GOT3 (cell line): ENCODE results near the gene TNFRSF21.
"Not testable (repeated sequence)": the region's sequence is repeated elsewhere in the genome, so short reads cannot be mapped to it uniquely, and the experiment has no call there.

Experiments
- DNase-seq: peaks from one replicate; lab custom pipeline; 2025; ENCODE audit warnings: mixed read lengths; lab: John Stamatoyannopoulos, UW

The TNFRSF21 gene

GRCh38 chr6:47321577-47321976 is 11.9 kb upstream of the TNFRSF21 start:
- no peak for DNase-seq

- DNase-seq, result no peak
These were observed 10.2 kb upstream of the TNFRSF21 start for GRCh38 chr6:47319867-47320266.

- no peak for DNase-seq
These were observed 9.7 kb upstream of the TNFRSF21 start for GRCh38 chr6:47319382-47319781.

GRCh38 chr6:47318236-47318989 is 8.7 kb upstream of the TNFRSF21 start:
- DNase-seq, result no peak

GRCh38 chr6:47315181-47315580 is 5.5 kb upstream of the TNFRSF21 start:
- not testable (repeated sequence) for DNase-seq

GRCh38 chr6:47310131-47310480 is 401 bp upstream of the TNFRSF21 start:
- no peak for DNase-seq

- no peak for DNase-seq
These were observed 984 bp downstream of the TNFRSF21 start for GRCh38 chr6:47308552-47309290.

- no peak for DNase-seq
These were observed 1.5 kb downstream of the TNFRSF21 start for GRCh38 chr6:47308198-47308517.

GRCh38 chr6:47307362-47308197 is 2.1 kb downstream of the TNFRSF21 start:
- DNase-seq, result no peak

GRCh38 chr6:47306887-47307286 is 2.8 kb downstream of the TNFRSF21 start:
- DNase-seq, result no peak

GRCh38 chr6:47303861-47304260 is 5.8 kb downstream of the TNFRSF21 start:
- DNase-seq, result no peak

- DNase-seq, result no peak
These were observed 6.4 kb downstream of the TNFRSF21 start for GRCh38 chr6:47303342-47303741.

- no peak for DNase-seq
These were observed 7.7 kb downstream of the TNFRSF21 start for GRCh38 chr6:47302043-47302442.

GRCh38 chr6:47301441-47301840 is 8.3 kb downstream of the TNFRSF21 start:
- DNase-seq, result no peak

- DNase-seq, result no peak
These were observed 9.3 kb downstream of the TNFRSF21 start for GRCh38 chr6:47300417-47300816.

GRCh38 chr6:47299965-47300364 is 9.7 kb downstream of the TNFRSF21 start:
- no peak for DNase-seq

GRCh38 chr6:47298475-47298874 is 11.2 kb downstream of the TNFRSF21 start:
- DNase-seq, result no peak

GRCh38 chr6:47294990-47295389 is 14.7 kb downstream of the TNFRSF21 start:
- no peak for DNase-seq

- DNase-seq, result no peak
These were observed 16.8 kb downstream of the TNFRSF21 start for GRCh38 chr6:47292944-47293343.

- no peak for DNase-seq
These were observed 17.7 kb downstream of the TNFRSF21 start for GRCh38 chr6:47292027-47292426.

GRCh38 chr6:47290124-47290834 is 19.4 kb downstream of the TNFRSF21 start:
- DNase-seq, result no peak
